ENCODE data around the gene SMYD1. TPM values are rescaled to one million over a fixed set of nuclear protein-coding genes. Genes with fewer than 3 reads are reported as not detected.

Gene SMYD1
- total RNA-seq, 2 donors from 2014 or later, result not detected

- no peak overlapping the region for H3K27ac ChIP-seq
- H3K4me1 ChIP-seq (ENCODE audit: control insufficient read depth in 1 of 2, low read depth in 2 of 2), result no peaks in the 10 kb centered on the region
- no peaks in the 10 kb centered on the region for H3K27me3 ChIP-seq (replicated peaks; ENCODE audit: insufficient read depth)
- no peaks in the 10 kb centered on the region for H3K9me3 ChIP-seq
- no peak for ATAC-seq (ENCODE audit: insufficient number of reproducible peaks, low FRiP score, low read depth)
- no peaks in the 10 kb centered on the region for H3K36me3 ChIP-seq
- no peak overlapping the region for H3K4me3 ChIP-seq
- DNase-seq (ENCODE audit: low spot score), result no peak
- TF ChIP-seq CTCF (IDR thresholded peaks at IDR 0.05), result no peak
Observed at GRCh38 chr2:88071365-88071764, 3.7 kb downstream of the SMYD1 start.

- Histone ChIP-seq H3K27ac (no peak overlapping the region), H3K9me3 (no peaks in the 10 kb centered on the region), H3K4me3 (no peak overlapping the region), H3K27me3 (replicated peaks; ENCODE audit: insufficient read depth) (no peaks in the 10 kb centered on the region), H3K4me1 (ENCODE audit: control insufficient read depth in 1 of 2, low read depth in 2 of 2) (no peaks in the 10 kb centered on the region), H3K36me3 (no peaks in the 10 kb centered on the region)
- DNase-seq (ENCODE audit: low spot score) (no peak), ATAC-seq (ENCODE audit: insufficient number of reproducible peaks, low FRiP score, low read depth) (no peak)
- no peak for TF ChIP-seq CTCF (IDR thresholded peaks at IDR 0.05)
Observed at GRCh38 chr2:88074150-88074549, 6.5 kb downstream of the SMYD1 start.

GRCh38 chr2:88074854-88075292 lies 7.2 kb downstream of the SMYD1 start:
- Histone ChIP-seq H3K4me3 (no peak overlapping the region), H3K27me3 (replicated peaks; ENCODE audit: insufficient read depth) (no peaks in the 10 kb centered on the region), H3K36me3 (no peaks in the 10 kb centered on the region), H3K9me3 (no peaks in the 10 kb centered on the region), H3K27ac (no peak overlapping the region), H3K4me1 (ENCODE audit: control insufficient read depth in 1 of 2, low read depth in 2 of 2) (no peaks in the 10 kb centered on the region)
- ATAC-seq (ENCODE audit: insufficient number of reproducible peaks, low FRiP score, low read depth) (no peak), DNase-seq (ENCODE audit: low spot score) (no peak)
- TF ChIP-seq CTCF (IDR thresholded peaks at IDR 0.05), result no peak

- Histone ChIP-seq H3K27me3 (replicated peaks; ENCODE audit: insufficient read depth) (no peaks in the 10 kb centered on the region), H3K4me3 (no peak overlapping the region), H3K4me1 (ENCODE audit: control insufficient read depth in 1 of 2, low read depth in 2 of 2) (no peaks in the 10 kb centered on the region), H3K36me3 (no peaks in the 10 kb centered on the region), H3K27ac (no peak overlapping the region), H3K9me3 (no peaks in the 10 kb centered on the region)
- TF ChIP-seq CTCF (IDR thresholded peaks at IDR 0.05), result no peak
- ATAC-seq (ENCODE audit: insufficient number of reproducible peaks, low FRiP score, low read depth) (no peak), DNase-seq (ENCODE audit: low spot score) (no peak)
Observed at GRCh38 chr2:88077080-88077479, 9.5 kb downstream of the SMYD1 start.

- Histone ChIP-seq H3K9me3 (no peaks in the 10 kb centered on the region), H3K36me3 (no peaks in the 10 kb centered on the region), H3K27ac (no peak overlapping the region), H3K27me3 (replicated peaks; ENCODE audit: insufficient read depth) (no peaks in the 10 kb centered on the region), H3K4me1 (ENCODE audit: control insufficient read depth in 1 of 2, low read depth in 2 of 2) (no peaks in the 10 kb centered on the region), H3K4me3 (no peak overlapping the region)
- no peak for DNase-seq (ENCODE audit: low spot score)
- TF ChIP-seq CTCF (IDR thresholded peaks at IDR 0.05), result no peak
- no peak for ATAC-seq (ENCODE audit: insufficient number of reproducible peaks, low FRiP score, low read depth)
Observed at GRCh38 chr2:88078643-88079172, 11.1 kb downstream of the SMYD1 start.

All from thoracic aorta (tissue), 2 donors.